HCT116 (cell line): ENCODE results near the gene PC.

Source experiments
- ATF3 ChIP-seq: IDR thresholded peaks from 2 replicates; pipeline ENCODE4 v1.6.1; 2012
- CEBPB ChIP-seq: IDR thresholded peaks from 2 replicates; pipeline ENCODE4 v1.6.1; 2012; ENCODE audit warnings: low read depth
- CTCF ChIP-seq, 3 experiments: fragments of 200-600 bp in 1 of 3; sonication (generic) in 1 of 3; IDR thresholded peaks in 2 of 3; conservative IDR thresholded peaks in 1 of 3; 2 replicates each; pipeline ENCODE4 v1.5.1; 2012 to 2017; ENCODE audit warnings: low read depth in 2 of 3, low read length in 2 of 3, antibody characterized with exemption in 1 of 3, borderline replicate concordance in 1 of 3, control low read depth in 1 of 3, mild to moderate bottlenecking in 1 of 3, mixed read lengths in 1 of 3, mixed run types in 1 of 3, moderate library complexity in 1 of 3; ENCODE audit not compliant: insufficient read depth in 1 of 3
- EZH2phosphoT487 ChIP-seq: fragments of 200-600 bp; IDR thresholded peaks from 2 replicates; pipeline ENCODE4 v1.6.1; 2018; ENCODE audit warnings: antibody characterized with exemption, borderline replicate concordance
- POLR2A ChIP-seq: IDR thresholded peaks from 2 replicates; pipeline ENCODE4 v1.7.0; 2011; ENCODE audit warnings: borderline replicate concordance; ENCODE audit not compliant: insufficient read depth, insufficient read length; ENCODE audit errors: extremely low read depth
- REST ChIP-seq: IDR thresholded peaks from 2 replicates; pipeline ENCODE4 v1.6.1; 2012; ENCODE audit warnings: low read depth
- YY1 ChIP-seq: IDR thresholded peaks from 2 replicates; pipeline ENCODE4 v1.6.1; 2011; ENCODE audit warnings: low read length, low read depth, moderate library complexity, mild to moderate bottlenecking; ENCODE audit not compliant: insufficient replicate concordance; ENCODE audit errors: extremely low read depth
- ZNF274 ChIP-seq: fragments of 200-500 bp; sonication (Bioruptor generic); IDR thresholded peaks from 2 replicates; pipeline ENCODE4 v1.6.1; 2014; ENCODE audit warnings: mild to moderate bottlenecking, low read depth, low read length, inconsistent platforms

GRCh38 chr11:66854729-66855211, 103.4 kb downstream of the PC start:
- TF ChIP-seq CTCF (IDR thresholded peaks at IDR 0.05 in 2 of 3, conservative IDR thresholded peaks at IDR 0.05 in 1 of 3; ENCODE audit: borderline replicate concordance in 1 of 3, insufficient read depth in 1 of 3, low read depth in 2 of 3, low read length in 2 of 3) (no peak), YY1 (no peak), CEBPB (no peak), ATF3 (no peak), REST (no peak), ZNF274 (no peak), EZH2phosphoT487 (no peak), POLR2A (no peak)
